ENCODE data around the gene GP5.

- TF ChIP-seq USF1 (IDR thresholded peaks at IDR 0.05) (no peak), TAF1 (IDR thresholded peaks at IDR 0.05; ENCODE audit: low read depth) (no peak), YY1 (IDR thresholded peaks at IDR 0.05; ENCODE audit: low read depth) (no peak), RAD21 (IDR thresholded peaks at IDR 0.05; ENCODE audit: low read depth) (no peak), TCF12 (IDR thresholded peaks at IDR 0.05; ENCODE audit: low read depth) (no peak), EP300 (IDR thresholded peaks at IDR 0.05; ENCODE audit: borderline replicate concordance) (no peak), MAX (IDR thresholded peaks at IDR 0.05) (no peak), CREB1 (IDR thresholded peaks at IDR 0.05; ENCODE audit: low read depth) (no peak), FOXM1 (IDR thresholded peaks at IDR 0.05; ENCODE audit: borderline replicate concordance, low read depth) (no peak), CEBPB (IDR thresholded peaks at IDR 0.05) (no peak), TEAD4 (IDR thresholded peaks at IDR 0.05) (no peak), EGR1 (IDR thresholded peaks at IDR 0.05) (no peak), ZBTB7A (IDR thresholded peaks at IDR 0.05; ENCODE audit: low read depth) (no peak)
Observed at GRCh38 chr3:194368918-194369317, 30.1 kb downstream of the GP5 start.
